MM.1S (cell line): Measurements from ENCODE around the gene MMRN2.

Experiments
- CTCF ChIP-seq: fragments of 300-600 bp; sonication (generic); IDR thresholded peaks from 2 replicates; pipeline ENCODE4 v1.5.1; 2016; ENCODE audit warnings: antibody characterized with exemption, low read length, mixed read lengths
- EZH2 ChIP-seq: fragments of 300-600 bp; sonication (generic); optimal IDR thresholded peaks from 2 replicates; pipeline ENCODE3; 2017; ENCODE audit warnings: low read depth, mild to moderate bottlenecking, antibody characterized with exemption, low read length, mixed read lengths

DNA sequence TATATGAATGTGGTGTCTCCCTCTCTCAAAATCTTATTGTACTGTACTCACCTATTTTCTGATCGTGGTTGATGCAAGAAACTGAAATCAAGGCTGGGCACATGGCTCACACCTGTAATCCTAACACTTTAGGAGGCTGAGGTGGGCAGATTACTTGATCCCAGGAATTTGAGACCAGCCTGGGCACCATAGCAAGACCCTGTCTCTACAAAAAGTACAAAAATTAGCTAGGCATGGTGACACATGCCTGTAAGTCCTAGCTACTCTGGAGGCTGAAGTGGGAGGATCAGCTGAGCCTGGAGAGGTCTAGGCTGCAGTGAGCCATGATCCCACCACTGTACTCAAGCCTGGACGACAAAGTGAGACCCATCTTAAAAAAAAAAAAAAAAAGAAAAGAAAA lies 16.0 kb downstream of the MMRN2 start:
- TF ChIP-seq CTCF: no peak
- no peak for TF ChIP-seq EZH2
